HEK293T (cell line): ENCODE results near the gene NKX2-1.

Experiments
- BHLHE40 ChIP-seq: fragments of 450-650 bp; IDR thresholded peaks from 2 replicates; pipeline ENCODE4 v1.6.1; 2016; ENCODE audit warnings: mild to moderate bottlenecking, moderate library complexity, borderline replicate concordance
- CTBP1 ChIP-seq: fragments of 450-650 bp; IDR thresholded peaks from 2 replicates; pipeline ENCODE4 v1.6.1; 2016; ENCODE audit warnings: borderline replicate concordance
- ELF4 ChIP-seq: fragments of 450-650 bp; IDR thresholded peaks from 2 replicates; pipeline ENCODE4 v1.6.1; 2017; ENCODE audit warnings: antibody characterized with exemption
- FOXK2 ChIP-seq: fragments of 450-650 bp; IDR thresholded peaks from 2 replicates; pipeline ENCODE4 v1.6.1; 2016; ENCODE audit warnings: mild to moderate bottlenecking
- FOXM1 ChIP-seq: fragments of 450-650 bp; IDR thresholded peaks from 2 replicates; pipeline ENCODE4 v1.6.1; 2017; ENCODE audit warnings: mild to moderate bottlenecking, borderline replicate concordance
- L3MBTL2 ChIP-seq: fragments of 450-650 bp; conservative IDR thresholded peaks from 2 replicates; pipeline ENCODE4 v1.6.1; 2016; ENCODE audit warnings: mild to moderate bottlenecking
- LEF1 ChIP-seq: fragments of 450-650 bp; IDR thresholded peaks from 2 replicates; pipeline ENCODE4 v1.6.1; 2017; ENCODE audit warnings: mild to moderate bottlenecking, borderline replicate concordance
- NFRKB ChIP-seq: fragments of 450-650 bp; IDR thresholded peaks from 2 replicates; pipeline ENCODE4 v1.6.1; 2016; ENCODE audit warnings: mild to moderate bottlenecking, moderate library complexity
- SP1 ChIP-seq: fragments of 450-650 bp; IDR thresholded peaks from 2 replicates; pipeline ENCODE4 v1.6.1; 2017
- TARDBP ChIP-seq: fragments of 450-650 bp; IDR thresholded peaks from 2 replicates; pipeline ENCODE4 v1.6.1; 2016
- TF ChIP-seq, protein P1 (sequence below): fragments of 450-650 bp; IDR thresholded peaks from 2 replicates; pipeline ENCODE4 v1.6.1; 2016

DNA sequence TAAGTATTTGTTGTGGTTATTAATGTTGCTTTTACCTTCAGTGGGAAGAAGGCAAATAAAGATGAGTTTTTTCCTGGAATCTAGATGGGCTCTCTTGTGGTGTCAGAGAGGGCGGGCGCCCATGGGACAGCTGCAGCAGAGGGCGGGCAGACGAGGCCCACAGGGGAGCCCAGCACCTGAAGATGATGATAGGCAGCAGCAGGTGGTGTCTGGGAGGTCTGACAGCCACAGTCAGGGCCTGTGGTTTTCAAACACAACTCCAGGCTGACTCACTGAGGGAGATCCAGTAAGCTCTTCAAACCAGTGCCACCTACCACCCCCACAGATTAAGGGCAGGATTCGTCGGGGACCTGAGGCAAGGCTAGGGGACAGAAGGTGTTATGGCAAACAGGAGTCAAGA lies 42.8 kb downstream of the NKX2-1 start:
- TF ChIP-seq ELF4: no peak
- TF ChIP-seq SP1: no peak
- no peak for TF ChIP-seq CTBP1
- TF ChIP-seq FOXM1: no peak
- TF ChIP-seq NFRKB: no peak
- TF ChIP-seq L3MBTL2: no peak
- TF ChIP-seq TARDBP: no peak
- TF ChIP-seq, protein P1, sequence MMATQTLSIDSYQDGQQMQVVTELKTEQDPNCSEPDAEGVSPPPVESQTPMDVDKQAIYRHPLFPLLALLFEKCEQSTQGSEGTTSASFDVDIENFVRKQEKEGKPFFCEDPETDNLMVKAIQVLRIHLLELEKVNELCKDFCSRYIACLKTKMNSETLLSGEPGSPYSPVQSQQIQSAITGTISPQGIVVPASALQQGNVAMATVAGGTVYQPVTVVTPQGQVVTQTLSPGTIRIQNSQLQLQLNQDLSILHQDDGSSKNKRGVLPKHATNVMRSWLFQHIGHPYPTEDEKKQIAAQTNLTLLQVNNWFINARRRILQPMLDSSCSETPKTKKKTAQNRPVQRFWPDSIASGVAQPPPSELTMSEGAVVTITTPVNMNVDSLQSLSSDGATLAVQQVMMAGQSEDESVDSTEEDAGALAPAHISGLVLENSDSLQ: no peak
- TF ChIP-seq BHLHE40: no peak
- TF ChIP-seq FOXK2: no peak
- no peak for TF ChIP-seq LEF1
